ENCODE measurements around the gene FGD6. TPM values are rescaled to one million over a fixed set of nuclear protein-coding genes. Genes with fewer than 3 reads are reported as not detected.

The FGD6 gene
- total RNA-seq, 6 experiments from 2014 or later, result 3.5 to 7.8 (median 5.1) TPM

DNA sequence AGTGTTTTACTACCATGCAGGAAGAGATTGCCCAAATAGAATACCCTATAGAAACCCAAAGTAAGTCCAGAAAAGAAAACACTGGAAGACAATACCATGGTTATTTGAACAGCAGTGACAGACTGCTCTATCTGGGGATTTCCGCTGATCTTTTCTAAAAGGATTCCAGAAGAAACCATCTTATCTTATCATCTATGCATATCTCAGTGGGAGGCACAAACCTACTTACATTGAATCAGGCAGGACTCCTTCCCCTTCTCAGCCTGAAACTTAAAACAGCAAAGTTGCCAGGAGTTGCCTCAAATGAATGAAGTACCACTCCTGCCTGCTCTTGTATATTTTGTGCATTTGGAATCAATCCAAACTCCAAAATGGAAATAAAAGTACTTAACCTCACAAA, 87.2 kb downstream of the FGD6 start:
- ATAC-seq, result no peak
- no peak for DNase-seq
- Histone ChIP-seq H3K9me3 (no peaks in the 10 kb centered on the region), H3K4me1 (no peaks in the 10 kb centered on the region), H3K27me3 (no peaks in the 10 kb centered on the region), H3K36me3 (no peaks in the 10 kb centered on the region), H3K27ac (no peak overlapping the region), H3K4me3 (no peak overlapping the region)
- WGBS (ENCODE audit: insufficient coverage, low coverage, low lambda C conversion rate, missing lambda C conversion rate), result 90% methylated on average over 1 of the region's 1 CpG
- intact Hi-C loops (cut with DNase I), result no loop called here
- no peak for TF ChIP-seq POLR2A (IDR thresholded peaks at IDR 0.05)
- TF ChIP-seq, protein P1, sequence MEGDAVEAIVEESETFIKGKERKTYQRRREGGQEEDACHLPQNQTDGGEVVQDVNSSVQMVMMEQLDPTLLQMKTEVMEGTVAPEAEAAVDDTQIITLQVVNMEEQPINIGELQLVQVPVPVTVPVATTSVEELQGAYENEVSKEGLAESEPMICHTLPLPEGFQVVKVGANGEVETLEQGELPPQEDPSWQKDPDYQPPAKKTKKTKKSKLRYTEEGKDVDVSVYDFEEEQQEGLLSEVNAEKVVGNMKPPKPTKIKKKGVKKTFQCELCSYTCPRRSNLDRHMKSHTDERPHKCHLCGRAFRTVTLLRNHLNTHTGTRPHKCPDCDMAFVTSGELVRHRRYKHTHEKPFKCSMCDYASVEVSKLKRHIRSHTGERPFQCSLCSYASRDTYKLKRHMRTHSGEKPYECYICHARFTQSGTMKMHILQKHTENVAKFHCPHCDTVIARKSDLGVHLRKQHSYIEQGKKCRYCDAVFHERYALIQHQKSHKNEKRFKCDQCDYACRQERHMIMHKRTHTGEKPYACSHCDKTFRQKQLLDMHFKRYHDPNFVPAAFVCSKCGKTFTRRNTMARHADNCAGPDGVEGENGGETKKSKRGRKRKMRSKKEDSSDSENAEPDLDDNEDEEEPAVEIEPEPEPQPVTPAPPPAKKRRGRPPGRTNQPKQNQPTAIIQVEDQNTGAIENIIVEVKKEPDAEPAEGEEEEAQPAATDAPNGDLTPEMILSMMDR (IDR thresholded peaks at IDR 0.05), result no peak

DNA sequence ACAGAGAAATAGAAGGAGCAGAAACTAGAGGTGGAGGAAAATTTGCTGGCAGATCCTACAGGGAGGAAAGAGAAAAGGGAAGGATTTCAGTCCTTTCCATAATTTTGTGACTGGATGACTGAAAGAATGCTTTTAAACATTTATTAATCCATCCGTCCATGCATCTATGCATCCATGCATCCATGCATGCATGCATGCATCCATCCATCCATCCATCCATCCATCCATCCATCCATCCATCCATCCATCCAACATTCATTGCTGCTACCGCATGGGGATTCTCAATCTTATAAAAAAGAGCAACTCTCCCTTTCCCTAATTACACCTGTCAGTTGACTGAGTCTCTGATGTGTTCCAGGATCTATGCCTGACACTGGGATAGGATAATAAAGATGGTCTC, 88.2 kb downstream of the FGD6 start:
- no peak for ATAC-seq
- intact Hi-C loops (cut with DNase I), result no loop called here

DNA sequence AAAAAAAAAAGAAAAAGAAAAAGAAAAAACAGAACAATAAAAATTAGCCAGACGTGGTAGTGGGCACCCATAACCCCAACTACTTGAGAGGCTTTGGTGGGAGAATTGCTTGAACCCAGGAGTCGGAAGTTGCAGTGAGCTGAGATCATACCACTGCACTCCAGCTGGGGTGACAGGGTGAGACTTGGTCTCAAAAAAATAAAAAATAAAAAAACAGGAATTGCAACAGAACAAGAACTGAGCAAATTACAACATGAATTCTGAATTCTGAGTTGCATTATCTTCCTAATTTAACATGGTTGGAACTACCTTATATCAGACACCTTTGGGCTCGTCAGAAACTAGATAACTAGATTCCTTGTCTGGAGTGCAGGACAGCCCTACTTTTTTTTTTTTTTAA, 90.5 kb downstream of the FGD6 start:
- no peak for ATAC-seq

More for the DNA sequence above, 88.2 kb downstream of the FGD6 start:
- Histone ChIP-seq H3K4me3 (no peak overlapping the region), H3K4me1 (no peaks in the 10 kb centered on the region), H3K27me3 (no peaks in the 10 kb centered on the region), H3K27ac (no peak overlapping the region), H3K9me3 (no peaks in the 10 kb centered on the region), H3K36me3 (no peaks in the 10 kb centered on the region)
- DNase-seq, result no peak
- no peak for TF ChIP-seq POLR2A (IDR thresholded peaks at IDR 0.05)
- TF ChIP-seq, protein P1 (IDR thresholded peaks at IDR 0.05), result no peak
- WGBS (ENCODE audit: insufficient coverage, low coverage, low lambda C conversion rate, missing lambda C conversion rate), result 100% methylated on average over 1 of the region's 2 CpGs

DNA sequence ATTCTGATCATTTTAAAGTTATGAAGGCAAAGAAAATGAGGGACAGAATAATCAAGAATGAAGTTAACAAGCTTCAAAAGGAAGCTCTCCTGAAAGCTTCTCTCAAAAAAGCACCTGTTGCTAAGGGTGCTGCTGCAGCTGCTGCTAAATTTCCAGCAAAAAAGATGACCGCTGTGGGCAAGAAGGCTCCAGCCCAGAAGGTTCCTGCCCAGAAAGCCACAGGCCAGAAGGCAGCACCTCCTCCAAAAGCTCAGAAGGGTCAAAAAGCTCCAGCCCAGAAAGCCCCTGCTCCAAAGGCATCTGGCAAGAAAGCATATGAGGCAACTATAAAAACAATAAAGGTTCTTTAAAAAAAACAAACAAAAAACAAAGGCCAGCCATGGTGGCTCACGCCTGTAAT, 91.2 kb downstream of the FGD6 start:
- no peaks in the 10 kb centered on the region for H3K36me3 ChIP-seq
- WGBS (ENCODE audit: insufficient coverage, low coverage, low lambda C conversion rate, missing lambda C conversion rate), result 83% methylated on average over 2 of the region's 2 CpGs
- H3K27me3 ChIP-seq, result no peaks in the 10 kb centered on the region
- no peak overlapping the region for H3K27ac ChIP-seq
- ATAC-seq (no peak), DNase-seq (no peak)
- H3K4me3 ChIP-seq, result no peak overlapping the region
- TF ChIP-seq, protein P1 (IDR thresholded peaks at IDR 0.05), result no peak
- no peak for TF ChIP-seq POLR2A (IDR thresholded peaks at IDR 0.05)
- no peaks in the 10 kb centered on the region for H3K4me1 ChIP-seq
- H3K9me3 ChIP-seq, result no peaks in the 10 kb centered on the region
- intact Hi-C loops (cut with DNase I), result no loop called here

More for the DNA sequence above, 90.5 kb downstream of the FGD6 start:
- Histone ChIP-seq H3K27ac (no peak overlapping the region), H3K36me3 (no peaks in the 10 kb centered on the region), H3K4me1 (no peaks in the 10 kb centered on the region), H3K27me3 (no peaks in the 10 kb centered on the region), H3K4me3 (no peak overlapping the region), H3K9me3 (no peaks in the 10 kb centered on the region)
- DNase-seq, result no peak
- intact Hi-C loops (cut with DNase I), result no loop called here
- TF ChIP-seq, protein P1 (IDR thresholded peaks at IDR 0.05), result no peak
- TF ChIP-seq POLR2A (IDR thresholded peaks at IDR 0.05), result no peak
- 78% methylated on average over 3 of the region's 3 CpGs for WGBS (ENCODE audit: insufficient coverage, low coverage, low lambda C conversion rate, missing lambda C conversion rate)

DNA sequence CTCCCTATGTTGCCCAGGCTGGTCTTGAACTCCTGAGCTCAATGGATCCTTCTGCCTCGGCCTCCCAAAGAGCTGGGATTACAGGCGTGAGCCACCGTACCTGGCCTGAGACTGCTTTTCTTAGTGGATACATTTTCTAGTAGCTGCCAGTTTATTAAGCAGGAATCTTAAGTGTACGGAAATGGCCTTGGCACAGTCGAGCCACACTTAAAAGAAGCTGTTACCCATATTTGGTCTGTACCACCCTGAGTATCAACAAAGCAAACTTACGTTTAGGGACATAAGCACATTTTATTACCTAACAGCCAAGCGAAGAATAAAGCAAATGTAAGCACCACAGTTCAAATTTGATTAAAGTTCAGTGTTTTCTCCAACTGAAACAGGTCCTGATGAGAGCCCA, 93.2 kb downstream of the FGD6 start:
- H3K27me3 ChIP-seq, result no peaks in the 10 kb centered on the region
- no peaks in the 10 kb centered on the region for H3K9me3 ChIP-seq
- ATAC-seq (no peak), DNase-seq (no peak)
- intact Hi-C loops (cut with DNase I), result no loop called here
- TF ChIP-seq POLR2A (IDR thresholded peaks at IDR 0.05), result no peak
- TF ChIP-seq, protein P1 (IDR thresholded peaks at IDR 0.05), result no peak
- H3K36me3 ChIP-seq, result no peaks in the 10 kb centered on the region
- no peaks in the 10 kb centered on the region for H3K4me1 ChIP-seq
- H3K4me3 ChIP-seq, result no peak overlapping the region
- H3K27ac ChIP-seq, result no peak overlapping the region
- WGBS (ENCODE audit: insufficient coverage, low coverage, low lambda C conversion rate, missing lambda C conversion rate), result 87% methylated on average over 4 of the region's 7 CpGs

All from right lobe of liver (tissue), 6 donors.